ENCODE data around the gene PIP5KL1. TPM values are rescaled to one million over a fixed set of nuclear protein-coding genes. Genes with fewer than 3 reads are reported as not detected.

The PIP5KL1 gene
- total and polyA plus RNA-seq, 2 of the 8 experiments (the other 6 are each of a cell fraction or from before 2014, with no cell fraction given) = 13.4 to 15.4 TPM

DNA sequence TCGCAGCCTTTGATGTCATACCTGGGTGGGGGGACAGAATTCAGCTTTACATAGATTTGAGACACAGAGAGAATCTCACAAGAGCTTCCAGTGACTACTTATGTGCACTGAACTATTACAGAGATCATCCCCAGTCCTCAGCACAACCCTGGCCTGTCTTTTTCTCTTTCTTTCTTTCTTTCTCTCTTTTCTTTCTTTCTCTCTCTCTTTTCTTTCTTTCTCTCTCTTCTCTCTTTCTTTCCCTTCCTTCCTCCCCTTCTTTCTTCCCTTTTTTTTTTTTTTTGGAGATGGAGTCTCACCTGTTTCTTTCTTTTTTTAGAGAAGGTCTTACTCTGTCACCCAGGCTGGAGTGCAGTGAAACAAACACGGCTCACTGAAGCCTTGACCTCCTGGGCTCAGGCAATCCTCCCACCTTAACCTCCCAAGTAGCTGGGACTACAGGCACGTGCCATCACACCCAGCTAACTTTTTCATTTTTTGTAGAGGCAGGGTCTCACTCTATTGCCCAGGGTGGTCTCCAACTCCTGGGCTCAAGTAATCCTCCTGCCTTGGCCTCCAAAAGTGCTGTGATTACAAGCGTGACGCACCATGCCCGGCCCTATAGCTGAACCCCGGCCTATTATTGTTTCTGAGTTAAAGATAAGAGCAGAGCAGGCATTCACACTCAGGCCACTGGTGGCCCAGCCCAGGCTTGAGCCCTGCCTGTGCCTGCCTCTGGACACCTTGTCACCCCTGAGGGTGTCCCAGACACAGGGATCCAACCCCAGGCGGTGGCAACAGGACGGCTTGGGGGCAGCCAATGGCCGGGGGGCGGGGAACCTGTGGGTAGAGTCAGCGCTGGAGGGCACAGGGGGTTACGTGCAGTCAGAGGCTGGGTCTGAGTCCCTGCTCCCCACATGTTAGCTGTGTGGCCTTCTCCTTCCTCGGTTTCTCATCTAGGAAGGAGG is 4.3 kb downstream of the PIP5KL1 start:
- H4K8ac ChIP-seq (ENCODE audit: extremely low read depth, insufficient read depth, low read length) = no peak overlapping the region
- FAIRE-seq = no peak
- no peak overlapping the region for H2BK120ac ChIP-seq (replicated peaks; ENCODE audit: low read depth, low read length)
- no peaks in the 10 kb centered on the region for H3K9me3 ChIP-seq (ENCODE audit: insufficient read depth in 2 of 2, low read depth in 1 of 2, low read length in 1 of 2)
- H2AFZ ChIP-seq (ENCODE audit: low read length) = peak overlapping the region; percentile 61; the same call in 1 of the 2 replicates
- CTCF ChIA-PET (ENCODE audit: partially characterized antibody) = interaction anchor here (0.6 to 1.4 kb wide), 6 partner anchors 17 to 225 kb away, joined by 3 to 5 read pairs (median 3); no protein-coding TSS in a partner anchor
- H2AK5ac ChIP-seq (ENCODE audit: low read depth, low read length) = no peak overlapping the region
- peak overlapping the region; percentile 76 to 95 for H3K4me2 ChIP-seq (ENCODE audit: insufficient read depth in 1 of 2, low read depth in 2 of 2, low read length in 2 of 2)
- 58% methylated on average over 14 of the region's 14 CpGs; no CpG with 5 or more reads in 1 of the 2 experiments for WGBS, 2 experiments (ENCODE audit: extremely low coverage in 1 of 2, insufficient coverage in 1 of 2, insufficient read length in 1 of 2, insufficient replicate concordance in 2 of 2, low coverage in 1 of 2, low lambda C conversion rate in 2 of 2, missing lambda C conversion rate in 1 of 2)
- H3K4me1 ChIP-seq (replicated peaks in 1 of 4; ENCODE audit: control insufficient read depth in 3 of 4, insufficient read depth in 4 of 4, low read length in 3 of 4) = peaks cover 8 to 20% (median 18%) of the 10 kb centered on the region in 4 experiments
- no peak overlapping the region for H3K14ac ChIP-seq (ENCODE audit: insufficient read length)
- no peaks in the 10 kb centered on the region for H3K79me1 ChIP-seq (ENCODE audit: low read depth, low read length)
- H3K4me3 ChIP-seq (ENCODE audit: extremely low read depth in 1 of 4, insufficient read depth in 2 of 4, low read depth in 3 of 4, low read length in 4 of 4) = peak overlapping the region; percentile 41 to 81 (median 72)
- POLR2A ChIA-PET (ENCODE audit: partially characterized antibody) = interaction anchor here (1.1 kb wide), 1 partner anchor 27 kb away, joined by 3 read pairs; the partner anchor contains the start of gene ST6GALNAC6
- no peak overlapping the region for H3K4ac ChIP-seq (replicated peaks; ENCODE audit: insufficient read length, low read depth, low read length)
- H3K23me2 ChIP-seq (ENCODE audit: low read depth, low read length) = peaks cover 17% of the 10 kb centered on the region; the same call in 1 of the 2 replicates
- 0 out of 2 replicates have a peak overlapping the region, but pooled peaks have one; percentile 44 for H2BK5ac ChIP-seq (ENCODE audit: low read depth, low read length)
- H2BK20ac ChIP-seq (ENCODE audit: low read length) = no peak overlapping the region
- H4K5ac ChIP-seq (ENCODE audit: insufficient read length, low read depth, low read length) = no peak overlapping the region
- H3K36me3 ChIP-seq (ENCODE audit: control insufficient read depth in 2 of 4, insufficient read depth in 4 of 4, low read length in 3 of 4) = no peaks in the 10 kb centered on the region
- H2BK12ac ChIP-seq (ENCODE audit: low read depth, low read length) = peak overlapping the region; percentile 68; the same call in 1 of the 2 replicates
- H4K20me1 ChIP-seq (replicated peaks in 1 of 2; ENCODE audit: control insufficient read depth in 1 of 2, insufficient read depth in 2 of 2, low read length in 2 of 2) = peaks cover 0 to 3% of the 10 kb centered on the region in 2 experiments
- DNase-seq (ENCODE audit: low read depth in 1 of 2, low spot score in 2 of 2) = no peak
- no peak overlapping the region for H3K18ac ChIP-seq (ENCODE audit: extremely low read depth, low read length)
- H3K79me2 ChIP-seq (ENCODE audit: control insufficient read depth in 1 of 2, insufficient read depth in 2 of 2, low read length in 2 of 2) = no peaks in the 10 kb centered on the region
- no peak overlapping the region for H3K56ac ChIP-seq (replicated peaks; ENCODE audit: insufficient read length, low read depth, low read length)
- H3K27me3 ChIP-seq (replicated peaks in 1 of 4; ENCODE audit: control insufficient read depth in 3 of 4, extremely low read depth in 1 of 4, insufficient read depth in 3 of 4, low read length in 3 of 4) = peaks cover 0 to 23% (median 18%) of the 10 kb centered on the region in 4 experiments; a peak in 6 of 7 replicates
- H3K23ac ChIP-seq (ENCODE audit: insufficient read length) = no peak overlapping the region
- no peak overlapping the region for H4K91ac ChIP-seq (replicated peaks; ENCODE audit: insufficient read length, low read length)
- peak overlapping the region in 2 of 4 experiments; percentile 38 to 46; a peak in 3 of 7 replicates for H3K9ac ChIP-seq (replicated peaks in 1 of 4; ENCODE audit: extremely low read depth in 1 of 4, low read depth in 3 of 4, low read length in 3 of 4)
- H3K27ac ChIP-seq (ENCODE audit: low read depth, low read length) = no peak overlapping the region
- no peak overlapping the region for H2BK15ac ChIP-seq (ENCODE audit: low read length)
- TF ChIP-seq EP300 (IDR thresholded peaks at IDR 0.05; ENCODE audit: borderline replicate concordance in 1 of 2, low read depth in 2 of 2, low read length in 2 of 2) (no peak), CTBP2 (IDR thresholded peaks at IDR 0.05; ENCODE audit: borderline replicate concordance, insufficient read depth, insufficient read length, low read length) (no peak), CHD2 (IDR thresholded peaks at IDR 0.05; ENCODE audit: low read length) (no peak), NRF1 (IDR thresholded peaks at IDR 0.05; ENCODE audit: low read depth, low read length) (no peak), RFX5 (IDR thresholded peaks at IDR 0.05; ENCODE audit: borderline replicate concordance, low read depth, low read length) (no peak), CREB1 (IDR thresholded peaks at IDR 0.05) (no peak), KDM4A (IDR thresholded peaks at IDR 0.05; ENCODE audit: low read depth, low read length, severe bottlenecking) (no peak), RXRA (IDR thresholded peaks at IDR 0.05; ENCODE audit: insufficient read depth, low read depth, low read length) (no peak)
- TF ChIP-seq, protein P1, sequence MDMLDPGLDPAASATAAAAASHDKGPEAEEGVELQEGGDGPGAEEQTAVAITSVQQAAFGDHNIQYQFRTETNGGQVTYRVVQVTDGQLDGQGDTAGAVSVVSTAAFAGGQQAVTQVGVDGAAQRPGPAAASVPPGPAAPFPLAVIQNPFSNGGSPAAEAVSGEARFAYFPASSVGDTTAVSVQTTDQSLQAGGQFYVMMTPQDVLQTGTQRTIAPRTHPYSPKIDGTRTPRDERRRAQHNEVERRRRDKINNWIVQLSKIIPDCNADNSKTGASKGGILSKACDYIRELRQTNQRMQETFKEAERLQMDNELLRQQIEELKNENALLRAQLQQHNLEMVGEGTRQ (IDR thresholded peaks at IDR 0.05; ENCODE audit: low read length) = no peak
